Middle frontal gyrus (tissue), 1 donor: ENCODE data around the gene ADAMTS12.
"Not testable (repeated sequence)": the region's sequence is repeated elsewhere in the genome, so short reads cannot be mapped to it uniquely, and the experiment has no call there.

Experiments used
- DNase-seq: peaks from one replicate; pipeline ENCODE4 v3.0.0-alpha.2; 2015; ENCODE audit warnings: low spot score; ENCODE audit errors: extremely low spot score

Gene ADAMTS12

GRCh38 chr5:33592245-33592644 lies 299.5 kb downstream of the ADAMTS12 start:
- DNase-seq, result no peak

- no peak for DNase-seq
These were observed 303.0 kb downstream of the ADAMTS12 start for GRCh38 chr5:33588654-33589372.

GRCh38 chr5:33583332-33583731 lies 308.5 kb downstream of the ADAMTS12 start:
- DNase-seq, result no peak

GRCh38 chr5:33582417-33582816 lies 309.4 kb downstream of the ADAMTS12 start:
- no peak for DNase-seq

- DNase-seq, result no peak
These were observed 312.0 kb downstream of the ADAMTS12 start for GRCh38 chr5:33579789-33580188.

GRCh38 chr5:33579152-33579551 lies 312.6 kb downstream of the ADAMTS12 start:
- DNase-seq, result no peak

- no peak for DNase-seq
These were observed 314.8 kb downstream of the ADAMTS12 start for GRCh38 chr5:33576726-33577590.

- DNase-seq, result no peak
These were observed 326.5 kb downstream of the ADAMTS12 start for GRCh38 chr5:33565324-33565723.

- DNase-seq, result no peak
These were observed 327.5 kb downstream of the ADAMTS12 start for GRCh38 chr5:33563983-33564908.

GRCh38 chr5:33563530-33563929 lies 328.3 kb downstream of the ADAMTS12 start:
- no peak for DNase-seq

- no peak for DNase-seq
These were observed 333.3 kb downstream of the ADAMTS12 start for GRCh38 chr5:33558489-33558888.

GRCh38 chr5:33557605-33558004 lies 334.2 kb downstream of the ADAMTS12 start:
- DNase-seq, result no peak

- no peak for DNase-seq
These were observed 335.2 kb downstream of the ADAMTS12 start for GRCh38 chr5:33556330-33557328.

- DNase-seq, result no peak
These were observed 341.7 kb downstream of the ADAMTS12 start for GRCh38 chr5:33549982-33550567.

- not testable (repeated sequence) for DNase-seq
These were observed 352.0 kb downstream of the ADAMTS12 start for GRCh38 chr5:33539790-33540189.

- DNase-seq, result no peak
These were observed 352.6 kb downstream of the ADAMTS12 start for GRCh38 chr5:33539212-33539611.

- no peak for DNase-seq
These were observed 353.6 kb downstream of the ADAMTS12 start for GRCh38 chr5:33538201-33538600.

GRCh38 chr5:33537240-33537639 lies 354.6 kb downstream of the ADAMTS12 start:
- no peak for DNase-seq

GRCh38 chr5:33536802-33537201 lies 355.0 kb downstream of the ADAMTS12 start:
- no peak for DNase-seq

GRCh38 chr5:33531824-33532223 lies 360.0 kb downstream of the ADAMTS12 start:
- no peak for DNase-seq
